ENCODE data around the gene SP9.
A peak's percentile ranks its signal among the peaks of the same experiment; 100 is the strongest.

GRCh38 chr2:174292908-174293307 is 41.8 kb upstream of the SP9 start:
- TF ChIP-seq KDM1A (IDR thresholded peaks at IDR 0.05; ENCODE audit: low read depth) (0 out of 2 replicates have a peak, but pooled peaks have one; percentile 26), FOSL2 (IDR thresholded peaks at IDR 0.05) (no peak), FOSL2 (CRISPR knock-in tag; IDR thresholded peaks at IDR 0.05) (no peak), EP300 (IDR thresholded peaks at IDR 0.05) (no peak), SMC3 (IDR thresholded peaks at IDR 0.05) (no peak), BHLHE40 (IDR thresholded peaks at IDR 0.05; ENCODE audit: low read depth, low read length) (no peak), USF2 (IDR thresholded peaks at IDR 0.05) (no peak), CTCF (IDR thresholded peaks at IDR 0.05) (no peak)
